Stomach (tissue), 9 donors: Measurements from ENCODE around the gene EPS8L1. TPM values are rescaled to one million over a fixed set of nuclear protein-coding genes. Genes with fewer than 3 reads are reported as not detected.

ENCODE experiments used
- DNase-seq, 2 donors: peaks; one replicate each; pipeline versions ENCODE4 v3.0.0 to v3.0.0-alpha.2; 2013 to 2019
- H3K27ac ChIP-seq, 5 donors: fragments of 200-600 bp in 4 of 5; sonication (generic) in 4 of 5; one replicate each; pipeline ENCODE4 v1.5.1; 2013 to 2019; ENCODE audit warnings: mild to moderate bottlenecking in 1 of 5, moderate library complexity in 1 of 5
- H3K27me3 ChIP-seq, 3 donors: fragments of 200-600 bp; sonication (generic); one replicate each; pipeline ENCODE4 v1.5.1; 2017 to 2019; ENCODE audit warnings: mixed run types in 1 of 3
- H3K36me3 ChIP-seq, 4 donors: fragments of 200-600 bp; sonication (generic); 1 replicate in 3 of 4; 2 replicates in 1 of 4; pipeline ENCODE4 v1.5.1; 2016 to 2019
- H3K4me1 ChIP-seq, 4 donors: fragments of 200-600 bp; sonication (generic); one replicate each; pipeline ENCODE4 v1.5.1; 2016 to 2019
- H3K4me3 ChIP-seq, 4 donors: fragments of 200-600 bp; sonication (generic) in 3 of 4; one replicate each; pipeline ENCODE4 v1.5.1; 2016 to 2019; ENCODE audit warnings: mild to moderate bottlenecking in 1 of 4
- H3K9me3 ChIP-seq, 4 donors: fragments of 200-600 bp; sonication (generic); one replicate each; pipeline ENCODE4 v1.5.1; 2016 to 2019
- CTCF ChIP-seq, 7 experiments: fragments of 450-650 bp in 4 of 7; fragments of 200-600 bp in 3 of 7; sonication (generic) in 3 of 7; IDR thresholded peaks; one replicate each; pipeline ENCODE4 v1.5.1; 2016 to 2019; ENCODE audit warnings: antibody characterized with exemption in 7 of 7, control low read depth in 2 of 7, mild to moderate bottlenecking in 1 of 7
- EP300 ChIP-seq: sonication (generic); formaldehyde crosslinking; IDR thresholded peaks from one replicate; pipeline ENCODE4 v1.6.1; 2017; ENCODE audit warnings: antibody characterized with exemption
- POLR2A ChIP-seq, 4 donors: fragments of 450-650 bp; IDR thresholded peaks; one replicate each; pipeline ENCODE4 v1.6.1; 2016; ENCODE audit warnings: antibody characterized with exemption in 4 of 4, control low read depth in 2 of 4, mild to moderate bottlenecking in 1 of 4, moderate library complexity in 1 of 4
- POLR2AphosphoS5 ChIP-seq, 3 donors: sonication (generic); formaldehyde crosslinking; IDR thresholded peaks; one replicate each; pipeline ENCODE4 v1.6.1; 2016; ENCODE audit warnings: antibody characterized with exemption in 3 of 3
- WGBS, 5 donors: extraction: QIAGEN DNeasy Blood & Tissue Kit in 3 of 5; methylation state at CpG; one replicate each; pipeline versions ENCODE4 v1.1.5 to v1.1.7; 2013 to 2018; 5-methylcytosine and 5-hydroxymethylcytosine counted together
- intact Hi-C: fragments of 100-400 bp; cut with DNase I; formaldehyde crosslinking; loops from one replicate; pipeline ENCODE4 v1.15.1; 2023; ENCODE audit warnings: low total_unique reads
- polyA plus RNA-seq, 3 donors: library from polyadenylated mRNA; stranded (reverse); fragments of 200-250 nt; gene quantifications; one replicate each; pipeline ENCODE4 v1.2.3, GENCODE V29; 2013
- total RNA-seq, 5 donors: library from RNA; depleted of rRNA; stranded (reverse); fragments of >200 nt; gene quantifications; one replicate each; pipeline versions ENCODE4 v1.1.0 to v1.2.3, GENCODE V29; 2014 to 2016
- donor health status: healthy with polysubstance abuse.
- donor health status: Bipolar disorder and iron deficiency.
- donor health status: healthy.

The EPS8L1 gene
- total and polyA plus RNA-seq, 8 donors = 32.3 to 320 (median 101) TPM

GRCh38 chr19:55048446-55048845 is 27.2 kb upstream of the EPS8L1 start:
- TF ChIP-seq POLR2A (IDR thresholded peaks at IDR 0.05) (no peak), EP300 (no peak), POLR2AphosphoS5 (IDR thresholded peaks at IDR 0.05) (no peak), CTCF (IDR thresholded peaks at IDR 0.05) (no peak)
- intact Hi-C loops = no loop called here
- peaks cover 59 to 100% (median 99%) of the 10 kb centered on the region in 4 donors for H3K36me3 ChIP-seq
- no peak for DNase-seq
- no peak overlapping the region for H3K27ac ChIP-seq
- no peaks in the 10 kb centered on the region for H3K9me3 ChIP-seq
- WGBS, 5 donors = 90 to 95% (median 95%) methylated on average over 15 of the region's 15 CpGs
- H3K27me3 ChIP-seq = no peaks in the 10 kb centered on the region
- H3K4me3 ChIP-seq = no peak overlapping the region
- no peaks in the 10 kb centered on the region for H3K4me1 ChIP-seq

GRCh38 chr19:55050749-55051532 is 24.7 kb upstream of the EPS8L1 start:
- H3K36me3 ChIP-seq = peaks cover 51 to 100% (median 100%) of the 10 kb centered on the region in 4 donors
- TF ChIP-seq POLR2AphosphoS5 (IDR thresholded peaks at IDR 0.05) (no peak), POLR2A (IDR thresholded peaks at IDR 0.05) (no peak), CTCF (IDR thresholded peaks at IDR 0.05) (no peak), EP300 (no peak)

GRCh38 chr19:55053735-55054134 is 21.9 kb upstream of the EPS8L1 start:
- H3K27ac ChIP-seq = no peak overlapping the region
- peaks cover 51 to 100% (median 100%) of the 10 kb centered on the region in 4 donors for H3K36me3 ChIP-seq
- H3K4me1 ChIP-seq = no peaks in the 10 kb centered on the region
- no peaks in the 10 kb centered on the region for H3K9me3 ChIP-seq
- no peaks in the 10 kb centered on the region for H3K27me3 ChIP-seq
- 74 to 95% (median 84%) methylated on average over 7 of the region's 7 CpGs for WGBS, 5 donors
- intact Hi-C loops = no loop called here
- TF ChIP-seq POLR2AphosphoS5 (IDR thresholded peaks at IDR 0.05) = no peak
- TF ChIP-seq EP300 = no peak
- TF ChIP-seq CTCF (IDR thresholded peaks at IDR 0.05) = no peak
- TF ChIP-seq POLR2A (IDR thresholded peaks at IDR 0.05) = no peak
- no peak overlapping the region for H3K4me3 ChIP-seq
- no peak for DNase-seq

More at GRCh38 chr19:55050749-55051532, 24.7 kb upstream of the EPS8L1 start:
- H3K4me1 ChIP-seq = no peaks in the 10 kb centered on the region
- H3K27me3 ChIP-seq = no peaks in the 10 kb centered on the region
- intact Hi-C loops = no loop called here
- 95 to 97% (median 96%) methylated on average over 21 to 25 of the region's 25 CpGs for WGBS, 5 donors
- no peak overlapping the region for H3K27ac ChIP-seq
- no peaks in the 10 kb centered on the region for H3K9me3 ChIP-seq
- H3K4me3 ChIP-seq = no peak overlapping the region
- no peak for DNase-seq

GRCh38 chr19:55056827-55057226 is 18.8 kb upstream of the EPS8L1 start:
- WGBS, 5 donors = 94 to 98% (median 97%) methylated on average over 9 of the region's 9 CpGs
- no peak for TF ChIP-seq EP300
- TF ChIP-seq POLR2AphosphoS5 (IDR thresholded peaks at IDR 0.05) = no peak
- no peak for TF ChIP-seq CTCF (IDR thresholded peaks at IDR 0.05)
- no peak for TF ChIP-seq POLR2A (IDR thresholded peaks at IDR 0.05)

More at GRCh38 chr19:55056827-55057226, 18.8 kb upstream of the EPS8L1 start:
- Histone ChIP-seq H3K27ac (no peak overlapping the region), H3K9me3 (no peaks in the 10 kb centered on the region), H3K4me3 (no peak overlapping the region), H3K36me3 (peaks cover 37 to 84% (median 76%) of the 10 kb centered on the region in 4 donors), H3K4me1 (peaks cover 3 to 17% (median 7%) of the 10 kb centered on the region in 4 donors), H3K27me3 (no peaks in the 10 kb centered on the region)
- no peak for DNase-seq
- intact Hi-C loops = no loop called here
